Hematopoietic multipotent progenitor cell treated with erythropoietin and hydrocortisone succinate and interleukin-3 and kit ligand, for 15 days (in vitro differentiated cells): ENCODE measurements around the gene KCNB1.

Experiments used
- DNase-seq: peaks from one replicate; pipeline ENCODE4 v3.0.0-alpha.2; 2015; ENCODE audit warnings: low spot score

The KCNB1 gene

GRCh38 chr20:49469060-49469459 is 13.4 kb downstream of the KCNB1 start:
- DNase-seq, result no peak

GRCh38 chr20:49468412-49468811 is 14.1 kb downstream of the KCNB1 start:
- no peak for DNase-seq

- no peak for DNase-seq
These were observed 16.2 kb downstream of the KCNB1 start for GRCh38 chr20:49466114-49466912.

- DNase-seq, result no peak
These were observed 17.9 kb downstream of the KCNB1 start for GRCh38 chr20:49464556-49464955.

- DNase-seq, result no peak
These were observed 19.8 kb downstream of the KCNB1 start for GRCh38 chr20:49462626-49463025.

GRCh38 chr20:49461894-49462620 is 20.4 kb downstream of the KCNB1 start:
- DNase-seq, result no peak

- no peak for DNase-seq
These were observed 21.6 kb downstream of the KCNB1 start for GRCh38 chr20:49460916-49461315.

- DNase-seq, result no peak
These were observed 22.3 kb downstream of the KCNB1 start for GRCh38 chr20:49460131-49460530.

- DNase-seq, result no peak
These were observed 22.8 kb downstream of the KCNB1 start for GRCh38 chr20:49459684-49460083.

- no peak for DNase-seq
These were observed 25.0 kb downstream of the KCNB1 start for GRCh38 chr20:49457444-49457843.

GRCh38 chr20:49456646-49457045 is 25.8 kb downstream of the KCNB1 start:
- no peak for DNase-seq

- DNase-seq, result no peak
These were observed 26.8 kb downstream of the KCNB1 start for GRCh38 chr20:49455691-49456090.

GRCh38 chr20:49452011-49452482 is 30.4 kb downstream of the KCNB1 start:
- DNase-seq, result no peak

- no peak for DNase-seq
These were observed 32.2 kb downstream of the KCNB1 start for GRCh38 chr20:49450281-49450721.

- DNase-seq, result no peak
These were observed 33.6 kb downstream of the KCNB1 start for GRCh38 chr20:49448917-49449316.

GRCh38 chr20:49447946-49448809 is 34.3 kb downstream of the KCNB1 start:
- DNase-seq, result no peak

- no peak for DNase-seq
These were observed 35.1 kb downstream of the KCNB1 start for GRCh38 chr20:49447364-49447763.

- DNase-seq, result no peak
These were observed 35.7 kb downstream of the KCNB1 start for GRCh38 chr20:49446808-49447207.

GRCh38 chr20:49446080-49446479 is 36.4 kb downstream of the KCNB1 start:
- no peak for DNase-seq

GRCh38 chr20:49445176-49445575 is 37.3 kb downstream of the KCNB1 start:
- DNase-seq, result no peak

GRCh38 chr20:49444553-49444990 is 37.9 kb downstream of the KCNB1 start:
- DNase-seq, result no peak

- DNase-seq, result no peak
These were observed 45.4 kb downstream of the KCNB1 start for GRCh38 chr20:49437057-49437456.
